GM18867 (cell line): ENCODE data around the gene NLRP14.

Experiments used
- ATAC-seq: cut with Tn5 transposase; IDR thresholded peaks from one replicate; pipeline ENCODE4 v1.9.1; 2021; ENCODE audit warnings: mild to moderate bottlenecking, moderate library complexity; ENCODE audit not compliant: unreplicated experiment

The NLRP14 gene, protein sequence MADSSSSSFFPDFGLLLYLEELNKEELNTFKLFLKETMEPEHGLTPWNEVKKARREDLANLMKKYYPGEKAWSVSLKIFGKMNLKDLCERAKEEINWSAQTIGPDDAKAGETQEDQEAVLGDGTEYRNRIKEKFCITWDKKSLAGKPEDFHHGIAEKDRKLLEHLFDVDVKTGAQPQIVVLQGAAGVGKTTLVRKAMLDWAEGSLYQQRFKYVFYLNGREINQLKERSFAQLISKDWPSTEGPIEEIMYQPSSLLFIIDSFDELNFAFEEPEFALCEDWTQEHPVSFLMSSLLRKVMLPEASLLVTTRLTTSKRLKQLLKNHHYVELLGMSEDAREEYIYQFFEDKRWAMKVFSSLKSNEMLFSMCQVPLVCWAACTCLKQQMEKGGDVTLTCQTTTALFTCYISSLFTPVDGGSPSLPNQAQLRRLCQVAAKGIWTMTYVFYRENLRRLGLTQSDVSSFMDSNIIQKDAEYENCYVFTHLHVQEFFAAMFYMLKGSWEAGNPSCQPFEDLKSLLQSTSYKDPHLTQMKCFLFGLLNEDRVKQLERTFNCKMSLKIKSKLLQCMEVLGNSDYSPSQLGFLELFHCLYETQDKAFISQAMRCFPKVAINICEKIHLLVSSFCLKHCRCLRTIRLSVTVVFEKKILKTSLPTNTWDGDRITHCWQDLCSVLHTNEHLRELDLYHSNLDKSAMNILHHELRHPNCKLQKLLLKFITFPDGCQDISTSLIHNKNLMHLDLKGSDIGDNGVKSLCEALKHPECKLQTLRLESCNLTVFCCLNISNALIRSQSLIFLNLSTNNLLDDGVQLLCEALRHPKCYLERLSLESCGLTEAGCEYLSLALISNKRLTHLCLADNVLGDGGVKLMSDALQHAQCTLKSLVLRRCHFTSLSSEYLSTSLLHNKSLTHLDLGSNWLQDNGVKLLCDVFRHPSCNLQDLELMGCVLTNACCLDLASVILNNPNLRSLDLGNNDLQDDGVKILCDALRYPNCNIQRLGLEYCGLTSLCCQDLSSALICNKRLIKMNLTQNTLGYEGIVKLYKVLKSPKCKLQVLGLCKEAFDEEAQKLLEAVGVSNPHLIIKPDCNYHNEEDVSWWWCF

DNA sequence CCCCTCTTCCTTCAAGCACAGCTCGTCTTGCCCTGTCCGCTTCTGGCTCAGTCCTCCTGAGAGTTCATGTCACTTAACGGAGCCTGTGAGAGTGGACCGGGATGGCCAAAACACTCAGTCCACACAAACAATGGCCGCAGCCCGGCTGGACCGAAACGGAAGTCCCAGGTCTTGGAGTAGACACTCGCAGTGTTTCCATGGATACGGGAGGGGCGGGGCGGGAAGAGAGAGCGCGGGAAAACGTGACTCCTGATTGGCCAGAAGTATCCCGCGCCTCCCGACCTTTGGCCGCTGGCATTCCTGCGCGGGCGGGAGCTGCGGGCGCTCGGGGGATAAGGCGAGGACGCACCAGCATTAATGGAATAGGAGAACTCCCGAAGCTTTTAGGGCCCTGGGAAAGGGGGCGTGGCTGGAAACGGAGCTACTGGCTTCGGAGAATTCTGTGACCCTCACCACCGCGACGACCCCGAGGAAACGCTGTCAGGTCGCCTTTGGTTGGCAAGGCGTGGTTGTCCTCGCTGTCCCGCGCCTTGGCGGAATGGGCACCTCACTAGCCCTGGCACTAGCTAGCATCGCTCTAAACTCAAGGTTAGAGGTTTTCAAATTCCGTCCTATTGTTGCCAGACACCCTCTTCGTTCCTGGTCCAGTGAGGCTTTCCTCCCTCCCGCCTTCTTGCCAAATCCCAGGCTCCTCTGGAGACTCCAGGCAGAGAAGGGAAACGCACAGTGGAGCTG is at the start of gene NLRP14, which contains the start of gene ZNF214:
Gene NLRP14 (plus strand): TSS at position 297 of the 735 bp plus-strand sequence. CDS start 18,108 bp downstream, outside the sequence.
Gene ZNF214 (minus strand): TSS at position 164 of the 735 bp plus-strand sequence. CDS start 17,511 bp downstream, outside the sequence.
- no peak for ATAC-seq

GRCh38 chr11:6979365-6979764 is 40.9 kb upstream of the NLRP14 start:
- ATAC-seq = no peak

DNA sequence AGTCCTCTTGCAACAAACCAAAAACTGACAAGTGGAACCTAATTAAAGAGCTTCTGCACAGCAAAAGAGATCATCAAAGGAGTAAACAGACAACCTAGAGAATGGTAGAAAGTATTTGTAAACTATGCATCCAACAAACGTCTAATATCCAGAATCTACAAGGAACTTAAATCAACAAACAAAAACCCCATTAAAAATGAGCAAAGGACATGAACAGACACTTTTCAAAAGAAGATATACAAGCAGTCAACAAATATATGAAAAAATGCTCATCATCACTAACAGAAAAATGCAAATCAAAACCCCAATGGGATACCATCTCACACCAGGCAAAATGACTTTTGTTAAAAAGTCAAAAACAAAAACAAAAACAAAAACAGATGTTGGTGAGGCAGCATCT is 33.8 kb upstream of the NLRP14 start:
- ATAC-seq = no peak

DNA sequence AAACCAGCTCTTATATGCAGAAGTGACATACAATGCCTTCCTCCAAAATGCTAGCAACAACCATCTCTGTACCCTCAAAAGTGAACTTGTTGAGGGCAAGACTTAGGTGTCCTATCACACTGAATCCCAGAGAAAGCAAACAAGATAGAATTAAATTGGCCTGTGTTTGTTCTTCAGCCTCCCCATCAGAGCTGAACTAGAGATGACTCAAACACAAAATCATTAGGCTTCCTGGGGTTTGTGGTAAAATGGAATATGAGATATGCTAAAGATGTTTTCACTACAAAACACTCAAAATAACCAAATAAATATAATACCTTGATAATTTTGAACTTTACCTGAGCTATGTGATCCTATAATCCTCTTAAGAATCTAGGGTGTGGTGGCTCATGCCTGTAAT is 31.8 kb upstream of the NLRP14 start:
- ATAC-seq = no peak

GRCh38 chr11:6991227-6991626 is 29.1 kb upstream of the NLRP14 start:
- no peak for ATAC-seq

- ATAC-seq = no peak
Measured at GRCh38 chr11:6992026-6992425, 28.3 kb upstream of the NLRP14 start.

GRCh38 chr11:6992457-6993417 is 27.5 kb upstream of the NLRP14 start:
- no peak for ATAC-seq

DNA sequence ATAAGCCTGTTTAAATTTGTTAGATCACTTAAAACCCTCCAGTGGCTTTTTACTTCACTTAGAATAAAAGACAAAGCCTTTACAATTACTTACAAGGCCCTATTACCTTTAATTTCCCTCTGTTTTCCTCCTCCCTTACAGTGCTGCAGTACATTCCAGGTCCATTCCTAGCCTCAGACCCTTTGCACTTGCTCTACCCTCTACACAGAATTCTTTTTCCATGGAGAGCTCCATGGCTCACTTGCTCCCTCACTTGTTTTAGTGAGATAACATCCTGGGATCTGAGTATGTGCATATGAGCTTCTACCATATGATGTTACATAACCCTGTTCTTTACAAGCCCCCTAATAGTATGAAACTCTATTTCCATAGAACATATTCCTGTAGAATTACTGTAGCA is 24.6 kb upstream of the NLRP14 start:
- ATAC-seq = no peak

DNA sequence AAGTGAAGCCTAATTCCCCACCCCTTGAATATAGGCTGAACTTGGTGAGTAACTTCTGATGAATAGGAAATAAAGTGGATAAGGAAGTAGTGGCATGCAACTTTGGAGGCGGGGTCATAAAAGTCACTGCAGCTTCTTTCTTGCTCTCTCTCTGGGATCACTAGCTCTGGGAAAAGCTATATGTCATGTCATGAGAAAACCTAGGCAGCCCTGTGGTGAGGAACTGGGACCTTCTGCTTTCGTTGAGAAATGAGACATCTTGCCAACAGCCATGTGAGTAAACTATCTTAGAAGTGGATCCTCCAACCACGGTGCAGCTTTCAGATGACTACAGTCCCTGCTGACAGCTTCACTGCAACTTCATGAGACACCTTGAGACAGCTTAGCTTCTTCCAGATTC is 15.8 kb upstream of the NLRP14 start:
- ATAC-seq = peak; percentile 72

- no peak for ATAC-seq
Measured at GRCh38 chr11:7014118-7014517, 6.2 kb upstream of the NLRP14 start.

DNA sequence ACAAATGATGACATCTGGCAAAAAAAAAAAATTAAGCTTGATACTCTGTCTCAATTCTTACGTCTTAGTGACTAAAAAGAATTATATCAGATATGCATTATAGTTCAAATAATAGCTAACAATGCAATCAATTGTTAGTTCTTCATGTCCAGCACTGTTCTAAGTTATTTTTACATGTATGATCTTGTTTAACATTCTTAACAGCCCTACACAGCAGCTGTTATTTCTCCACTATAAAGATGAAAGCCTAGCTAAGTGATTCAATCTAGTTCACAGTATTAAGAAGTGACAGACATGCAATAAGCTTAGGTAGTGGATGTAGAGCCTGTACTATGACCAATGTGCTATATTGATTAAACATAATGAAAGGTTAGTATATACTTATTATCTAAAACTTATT is 4.3 kb upstream of the NLRP14 start:
- ATAC-seq = no peak

GRCh38 chr11:7019500-7020182 is 638 bp upstream of the NLRP14 start:
- ATAC-seq = no peak

GRCh38 chr11:7021318-7021717 is 1.0 kb downstream of the NLRP14 start:
- ATAC-seq = no peak

- ATAC-seq = no peak
Measured at GRCh38 chr11:7028141-7028540, 7.9 kb downstream of the NLRP14 start.

GRCh38 chr11:7030836-7031235 is 10.6 kb downstream of the NLRP14 start:
- ATAC-seq = no peak

GRCh38 chr11:7031471-7031871 is 11.2 kb downstream of the NLRP14 start:
- ATAC-seq = no peak

DNA sequence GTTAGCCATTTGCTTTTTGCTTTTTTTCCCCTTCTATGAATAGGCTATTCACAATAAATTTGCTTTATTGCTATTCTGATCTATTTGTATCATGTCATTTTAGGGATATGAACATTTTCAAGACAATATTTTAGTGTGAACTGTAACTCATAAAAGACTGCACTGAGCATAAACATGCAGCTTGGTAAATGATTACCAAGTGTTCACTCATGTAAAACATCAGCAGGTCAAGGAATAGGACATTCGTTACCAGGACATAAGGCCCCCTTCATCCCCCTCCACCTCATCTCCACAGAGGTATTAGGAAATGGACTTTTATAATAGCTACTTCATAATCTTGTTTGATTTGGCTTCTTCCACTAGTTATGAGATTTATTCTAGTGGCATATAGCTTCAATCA is 12.4 kb downstream of the NLRP14 start:
- ATAC-seq = no peak

GRCh38 chr11:7034019-7034418 is 13.7 kb downstream of the NLRP14 start:
- no peak for ATAC-seq
